ES-I3 (cell line): Measurements from ENCODE around the gene CEP131.

Source experiments
- H3K36me3 ChIP-seq: 2 replicates; pipeline ENCODE4 v1.6.1; 2013; ENCODE audit warnings: mild to moderate bottlenecking, low read length, control low read depth, moderate library complexity; ENCODE audit not compliant: insufficient read depth
- H3K4me1 ChIP-seq: 2 replicates; pipeline ENCODE4 v1.6.1; 2013; ENCODE audit warnings: mild to moderate bottlenecking, control low read depth, low read length; ENCODE audit not compliant: insufficient read depth
- H3K9ac ChIP-seq: 2 replicates; pipeline ENCODE4 v1.6.1; 2013; ENCODE audit warnings: low read depth, mild to moderate bottlenecking, low read length, moderate library complexity
- H3K9me3 ChIP-seq: 2 replicates; pipeline ENCODE4 v1.6.1; 2013; ENCODE audit warnings: mild to moderate bottlenecking, low read length, moderate library complexity; ENCODE audit not compliant: control insufficient read depth, insufficient read depth

Gene CEP131

GRCh38 chr17:81197831-81198490 lies 24.8 kb downstream of the CEP131 start:
- Histone ChIP-seq H3K4me1 (no peaks in the 10 kb centered on the region; the same call in 1 of the 2 replicates), H3K36me3 (0 out of 2 replicates have a peak, but pooled peaks cover 2% of the 10 kb centered on the region), H3K9me3 (no peaks in the 10 kb centered on the region), H3K9ac (no peak overlapping the region)

GRCh38 chr17:81197409-81197795 lies 25.4 kb downstream of the CEP131 start:
- Histone ChIP-seq H3K9me3 (no peaks in the 10 kb centered on the region), H3K4me1 (no peaks in the 10 kb centered on the region; the same call in 1 of the 2 replicates), H3K36me3 (0 out of 2 replicates have a peak, but pooled peaks cover 2% of the 10 kb centered on the region), H3K9ac (no peak overlapping the region)

GRCh38 chr17:81196505-81197408 lies 26.0 kb downstream of the CEP131 start:
- H3K4me1 ChIP-seq = no peaks in the 10 kb centered on the region; the same call in 1 of the 2 replicates
- H3K9me3 ChIP-seq = no peaks in the 10 kb centered on the region
- 0 out of 2 replicates have a peak, but pooled peaks cover 2% of the 10 kb centered on the region for H3K36me3 ChIP-seq
- H3K9ac ChIP-seq = no peak overlapping the region

GRCh38 chr17:81195941-81196495 lies 26.7 kb downstream of the CEP131 start:
- Histone ChIP-seq H3K36me3 (0 out of 2 replicates have a peak, but pooled peaks cover 2% of the 10 kb centered on the region), H3K4me1 (no peaks in the 10 kb centered on the region; the same call in 1 of the 2 replicates), H3K9ac (no peak overlapping the region), H3K9me3 (no peaks in the 10 kb centered on the region)

GRCh38 chr17:81194941-81195901 lies 27.5 kb downstream of the CEP131 start:
- Histone ChIP-seq H3K36me3 (0 out of 2 replicates have a peak, but pooled peaks cover 2% of the 10 kb centered on the region), H3K9me3 (no peaks in the 10 kb centered on the region), H3K4me1 (no peaks in the 10 kb centered on the region; the same call in 1 of the 2 replicates), H3K9ac (no peak overlapping the region)

- Histone ChIP-seq H3K36me3 (0 out of 2 replicates have a peak, but pooled peaks cover 2% of the 10 kb centered on the region), H3K9me3 (no peaks in the 10 kb centered on the region), H3K4me1 (no peaks in the 10 kb centered on the region; the same call in 1 of the 2 replicates), H3K9ac (no peak overlapping the region)
Observed at GRCh38 chr17:81194225-81194760, 28.5 kb downstream of the CEP131 start.

- Histone ChIP-seq H3K4me1 (no peaks in the 10 kb centered on the region; the same call in 1 of the 2 replicates), H3K9me3 (no peaks in the 10 kb centered on the region), H3K36me3 (0 out of 2 replicates have a peak, but pooled peaks cover 2% of the 10 kb centered on the region), H3K9ac (no peak overlapping the region)
Observed at GRCh38 chr17:81193470-81194224, 29.1 kb downstream of the CEP131 start.

- 0 out of 2 replicates have a peak, but pooled peaks cover 2% of the 10 kb centered on the region for H3K36me3 ChIP-seq
- H3K9me3 ChIP-seq = no peaks in the 10 kb centered on the region
- no peak overlapping the region for H3K9ac ChIP-seq
- no peaks in the 10 kb centered on the region; the same call in 1 of the 2 replicates for H3K4me1 ChIP-seq
Observed at GRCh38 chr17:81193051-81193410, 29.7 kb downstream of the CEP131 start.

- Histone ChIP-seq H3K4me1 (no peaks in the 10 kb centered on the region; the same call in 1 of the 2 replicates), H3K9ac (no peak overlapping the region), H3K36me3 (0 out of 2 replicates have a peak, but pooled peaks cover 2% of the 10 kb centered on the region), H3K9me3 (no peaks in the 10 kb centered on the region)
Observed at GRCh38 chr17:81192386-81193050, 30.2 kb downstream of the CEP131 start.

GRCh38 chr17:81191646-81192045 lies 31.1 kb downstream of the CEP131 start:
- H3K4me1 ChIP-seq = no peaks in the 10 kb centered on the region; the same call in 1 of the 2 replicates
- H3K9ac ChIP-seq = no peak overlapping the region
- 0 out of 2 replicates have a peak, but pooled peaks cover 2% of the 10 kb centered on the region for H3K36me3 ChIP-seq
- H3K9me3 ChIP-seq = no peaks in the 10 kb centered on the region

- no peak overlapping the region for H3K9ac ChIP-seq
- no peaks in the 10 kb centered on the region for H3K9me3 ChIP-seq
- H3K4me1 ChIP-seq = no peaks in the 10 kb centered on the region; the same call in 1 of the 2 replicates
- 0 out of 2 replicates have a peak, but pooled peaks cover 1% of the 10 kb centered on the region for H3K36me3 ChIP-seq
Observed at GRCh38 chr17:81191116-81191515, 31.6 kb downstream of the CEP131 start.

- Histone ChIP-seq H3K9me3 (no peaks in the 10 kb centered on the region), H3K36me3 (no peaks in the 10 kb centered on the region), H3K9ac (no peak overlapping the region), H3K4me1 (no peaks in the 10 kb centered on the region; the same call in 1 of the 2 replicates)
Observed at GRCh38 chr17:81190591-81190990, 32.2 kb downstream of the CEP131 start.
